A673 (cell line): ENCODE measurements around the gene PLAAT1. TPM values are rescaled to one million over a fixed set of nuclear protein-coding genes. Genes with fewer than 3 reads are reported as not detected.

Experiments
- BruUV-seq: library from RNA; stranded (reverse); fragments of 400-500 nt; replicated peaks from 2 replicates; lab custom pipeline; 2021; lab: Mats Ljungman, UMichigan
- CTCF ChIA-PET: fragments of 300-600 bp; sonication (Branson Sonifier 250); formaldehyde crosslinking; loops from one replicate; lab custom pipeline; 2022; ENCODE audit warnings: antibody characterized with exemption; lab: Charles Lee
- POLR2A ChIA-PET: fragments of 300-600 bp; sonication (Branson Sonifier 250); formaldehyde crosslinking; loops from one replicate; lab custom pipeline; 2022; ENCODE audit warnings: antibody characterized with exemption; ENCODE audit not compliant: low non-redundant PET; lab: Charles Lee
- DNase-seq: peaks from one replicate; pipeline ENCODE4 v3.0.0-alpha.2; 2015; ENCODE audit warnings: low spot score
- H3K27ac ChIP-seq: fragments of 200-600 bp; sonication (generic); 2 replicates; pipeline ENCODE4 v1.5.1; 2016; ENCODE audit warnings: mixed run types, low read depth, mild to moderate bottlenecking, mixed read lengths, antibody characterized with exemption, low read length; ENCODE audit not compliant: poor library complexity, severe bottlenecking
- H3K27me3 ChIP-seq: fragments of 200-600 bp; sonication (generic); replicated peaks from 2 replicates; pipeline ENCODE4 v1.6.1; 2017; ENCODE audit warnings: mixed run types, low read depth, mild to moderate bottlenecking, mixed read lengths, antibody characterized with exemption, low read length; ENCODE audit not compliant: insufficient read depth, poor library complexity
- H3K36me3 ChIP-seq: fragments of 200-600 bp; sonication (generic); 2 replicates; pipeline ENCODE4 v1.6.1; 2016; ENCODE audit warnings: mixed run types, mild to moderate bottlenecking, mixed read lengths, antibody characterized with exemption, low read length; ENCODE audit not compliant: insufficient read depth, poor library complexity, severe bottlenecking
- H3K4me1 ChIP-seq: fragments of 200-600 bp; sonication (generic); 2 replicates; pipeline ENCODE4 v1.6.1; 2017; ENCODE audit warnings: mixed run types, mild to moderate bottlenecking, mixed read lengths, antibody characterized with exemption, low read length; ENCODE audit not compliant: insufficient read depth, poor library complexity, severe bottlenecking
- H3K4me3 ChIP-seq: fragments of 200-600 bp; sonication (generic); 2 replicates; pipeline ENCODE4 v1.5.1; 2016; ENCODE audit warnings: low read depth, mixed run types, mild to moderate bottlenecking, mixed read lengths, low read length; ENCODE audit not compliant: poor library complexity, severe bottlenecking
- H3K9me3 ChIP-seq: fragments of 200-600 bp; sonication (generic); 2 replicates; pipeline ENCODE4 v1.6.1; 2016; ENCODE audit warnings: mixed run types, low read depth, mild to moderate bottlenecking, mixed read lengths, antibody characterized with exemption, low read length; ENCODE audit not compliant: poor library complexity, severe bottlenecking
- CTCF ChIP-seq: fragments of 300-800, 200-600 bp; sonication (generic); conservative IDR thresholded peaks from 2 replicates; pipeline ENCODE4 v1.5.1; 2017; ENCODE audit warnings: low read depth, mild to moderate bottlenecking, antibody characterized with exemption, low read length, moderate library complexity, mixed read lengths
- EZH2 ChIP-seq: fragments of 200-600 bp; sonication (generic); IDR thresholded peaks from 2 replicates; pipeline ENCODE4 v1.6.1; 2017; ENCODE audit warnings: borderline replicate concordance, low read depth, mild to moderate bottlenecking, mixed read lengths, antibody characterized with exemption, low read length; ENCODE audit not compliant: poor library complexity, severe bottlenecking
- intact Hi-C: fragments of 100-400 bp; cut with micrococcal nuclease; formaldehyde crosslinking; loops from one replicate; pipeline ENCODE4 v1.10.0; 2022; ENCODE audit not compliant: unreplicated experiment
- total RNA-seq: library from RNA; stranded (reverse); gene quantifications from 2 replicates; pipeline ENCODE4 v1.2.3, GENCODE V29; 2021

Gene PLAAT1
- total RNA-seq, 1 experiment from 2014 or later: 0.75 TPM

GRCh38 chr3:193211984-193212383 lies 29.0 kb upstream of the PLAAT1 start:
- intact Hi-C loops: no loop called here
- no TSS peak for BruUV-seq
- H3K4me1 ChIP-seq: no peaks in the 10 kb centered on the region
- no peaks in the 10 kb centered on the region for H3K36me3 ChIP-seq
- peaks cover 7% of the 10 kb centered on the region for H3K27me3 ChIP-seq
- DNase-seq: no peak
- H3K9me3 ChIP-seq: no peaks in the 10 kb centered on the region
- no peak overlapping the region for H3K4me3 ChIP-seq
- CTCF ChIA-PET: no interaction called here
- no peak overlapping the region for H3K27ac ChIP-seq
- TF ChIP-seq EZH2 (no peak), CTCF (no peak)
- POLR2A ChIA-PET: no interaction called here

GRCh38 chr3:193212844-193213243 lies 28.2 kb upstream of the PLAAT1 start:
- ChIA-PET CTCF (no interaction called here), POLR2A (no interaction called here)
- Histone ChIP-seq H3K27me3 (peaks cover 7% of the 10 kb centered on the region), H3K36me3 (no peaks in the 10 kb centered on the region), H3K27ac (no peak overlapping the region), H3K4me3 (no peak overlapping the region), H3K9me3 (no peaks in the 10 kb centered on the region), H3K4me1 (no peaks in the 10 kb centered on the region)
- BruUV-seq: no TSS peak
- DNase-seq: peak; percentile 10
- intact Hi-C loops: no loop called here
- no peak for TF ChIP-seq EZH2
- TF ChIP-seq CTCF: no peak

- ChIA-PET CTCF (no interaction called here), POLR2A (no interaction called here)
- H3K27me3 ChIP-seq: peaks cover 7% of the 10 kb centered on the region
- DNase-seq: no peak
- H3K9me3 ChIP-seq: no peaks in the 10 kb centered on the region
- H3K27ac ChIP-seq: no peak overlapping the region
- intact Hi-C loops: no loop called here
- H3K36me3 ChIP-seq: no peaks in the 10 kb centered on the region
- H3K4me1 ChIP-seq: no peaks in the 10 kb centered on the region
- no peak overlapping the region for H3K4me3 ChIP-seq
- TF ChIP-seq EZH2 (no peak), CTCF (no peak)
- BruUV-seq: no TSS peak
These were observed 26.6 kb upstream of the PLAAT1 start for GRCh38 chr3:193214445-193214844.
